NCI-H2081 treated with DMSO at 0.1 percent for 48 hours (cell line): ENCODE results near the gene GAK.

Source experiments
- DNase-seq: peaks from one replicate; lab custom pipeline; 2025; lab: John Stamatoyannopoulos, UW

GAK gene

GRCh38 chr4:907691-908425 lies 24.3 kb downstream of the GAK start:
- no peak for DNase-seq

GRCh38 chr4:907103-907400 lies 25.1 kb downstream of the GAK start:
- no peak for DNase-seq

GRCh38 chr4:906339-907102 lies 25.6 kb downstream of the GAK start:
- DNase-seq = no peak

GRCh38 chr4:905485-906338 lies 26.4 kb downstream of the GAK start:
- DNase-seq = no peak

GRCh38 chr4:903066-904046 lies 28.8 kb downstream of the GAK start:
- DNase-seq = no peak

DNA sequence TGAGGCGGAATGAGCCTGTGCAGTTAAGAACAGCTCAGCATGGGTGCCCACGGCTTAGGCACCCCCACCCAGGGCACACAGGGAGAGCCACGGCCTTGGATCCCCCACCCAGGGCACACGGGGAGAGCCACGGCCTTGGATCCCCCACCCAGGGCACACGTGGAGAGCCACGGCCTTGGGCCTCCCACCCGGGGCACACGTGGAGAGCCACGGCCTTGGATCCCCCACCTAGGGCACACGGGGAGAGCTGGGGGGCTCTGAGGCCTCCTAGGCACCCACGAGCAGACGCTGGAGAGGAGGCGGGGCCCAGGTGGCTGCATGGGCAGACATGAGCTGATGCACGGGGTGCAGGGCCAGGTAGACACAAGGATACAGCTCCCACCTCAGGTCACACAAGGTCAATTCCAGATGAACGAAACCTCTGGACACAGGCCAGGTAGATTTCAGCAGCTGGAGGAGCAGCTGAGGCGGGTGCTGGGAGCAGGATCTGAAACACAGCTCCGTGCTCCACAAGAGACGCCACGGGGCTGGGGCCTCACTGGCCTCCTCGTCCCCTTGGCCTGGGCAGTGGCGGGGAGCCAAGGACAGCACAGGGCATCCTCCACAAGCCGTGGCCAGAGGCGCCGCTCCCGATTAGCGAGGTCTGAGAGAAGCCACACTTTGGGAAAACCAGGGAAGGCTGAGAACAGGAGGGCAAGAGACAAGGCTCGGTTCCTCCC lies 30.8 kb downstream of the GAK start:
- no peak for DNase-seq

DNA sequence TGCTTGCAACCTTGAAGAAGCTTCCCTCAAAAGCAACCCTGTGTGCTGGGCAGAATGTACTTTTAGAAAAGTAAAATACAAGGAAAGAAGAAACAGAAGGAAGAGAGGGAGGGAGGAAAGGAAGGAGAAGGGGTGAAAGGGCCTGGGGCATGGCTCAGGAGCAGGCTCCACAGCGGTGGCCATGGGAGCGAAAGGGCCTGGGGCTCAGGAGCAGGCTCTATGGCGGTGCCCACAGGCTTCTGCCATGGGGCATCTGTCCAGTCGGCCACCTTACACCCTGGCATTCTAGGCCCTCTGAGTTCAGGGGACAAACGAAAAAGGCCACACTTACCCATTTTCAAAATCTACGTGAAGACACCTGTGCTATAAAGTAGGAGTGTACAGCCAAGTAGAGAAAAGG lies 31.4 kb downstream of the GAK start:
- DNase-seq = no peak

GRCh38 chr4:900073-900472 lies 32.0 kb downstream of the GAK start:
- DNase-seq = no peak

GRCh38 chr4:899556-899906 lies 32.6 kb downstream of the GAK start:
- DNase-seq = no peak

DNA sequence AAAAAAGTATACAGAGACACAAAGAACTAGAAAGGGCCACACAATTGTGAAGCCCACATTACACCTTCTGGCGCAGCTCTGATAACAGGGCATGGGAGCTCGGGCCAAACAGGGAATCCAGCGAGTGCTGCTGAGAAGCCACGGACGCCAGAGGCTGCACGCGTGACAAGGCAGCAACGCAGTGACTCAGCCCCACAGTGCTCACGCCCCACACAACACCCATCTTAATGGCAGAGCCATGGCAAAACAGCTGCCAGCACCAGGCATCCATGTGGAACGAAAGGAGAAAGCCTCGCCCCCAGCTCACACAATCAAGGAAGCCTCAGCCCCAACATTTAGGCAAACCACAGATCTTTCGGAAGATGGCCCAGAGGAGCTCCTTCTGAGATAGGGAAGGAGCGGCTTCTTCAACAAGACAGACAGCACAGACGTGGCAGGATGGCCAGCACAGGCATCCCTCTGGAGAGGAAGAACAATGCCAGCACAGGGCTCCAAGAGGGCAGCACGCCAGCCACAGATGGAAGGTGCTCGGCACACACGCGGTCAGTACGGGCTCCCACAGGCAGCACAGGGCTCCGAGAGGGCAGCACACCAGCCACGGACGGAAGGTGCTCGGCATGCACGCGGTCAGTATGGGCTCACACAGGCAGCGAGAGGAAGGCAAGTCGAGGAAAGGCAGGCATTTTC lies 33.1 kb downstream of the GAK start:
- DNase-seq = no peak

- no peak for DNase-seq
These were observed 34.0 kb downstream of the GAK start for GRCh38 chr4:898123-898522.

DNA sequence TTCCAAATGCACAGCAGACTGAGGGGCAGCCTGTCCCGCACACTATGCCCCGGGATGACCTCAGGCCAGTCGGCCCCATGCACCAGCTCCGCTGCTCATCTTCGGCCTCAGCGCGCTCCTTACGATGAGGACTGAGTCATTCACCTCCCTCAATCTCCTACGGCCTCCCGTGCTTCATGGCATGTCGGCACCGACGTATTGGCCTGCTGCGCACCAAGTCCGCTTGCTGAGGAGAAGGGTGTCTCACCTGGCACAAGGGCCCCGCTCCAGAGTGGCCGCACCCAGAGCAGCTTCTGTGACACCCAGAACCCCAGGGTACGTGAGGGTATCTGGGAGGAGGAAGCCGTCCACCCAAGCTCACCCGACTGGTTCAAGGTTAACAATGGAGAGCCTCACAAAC lies 35.5 kb downstream of the GAK start:
- DNase-seq = no peak

DNA sequence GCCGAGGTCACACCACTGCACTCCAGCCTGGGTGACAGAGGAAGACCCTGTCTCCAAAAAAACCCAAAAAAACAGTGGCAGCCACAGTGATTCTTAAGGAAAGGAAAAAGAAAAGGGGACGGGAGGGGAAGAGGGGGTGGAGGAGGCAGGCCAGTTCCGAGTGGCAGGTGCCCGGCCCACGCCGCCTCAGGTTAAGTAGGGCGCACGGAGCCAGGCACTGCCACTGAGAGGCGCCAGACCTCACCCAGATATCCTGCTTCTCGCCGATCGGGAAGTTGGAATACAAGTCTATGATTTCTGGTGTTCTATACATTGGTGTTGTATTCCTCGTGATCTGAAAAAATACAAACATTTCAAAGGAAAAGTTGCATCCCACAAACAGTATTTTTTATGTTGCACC lies 35.9 kb downstream of the GAK start:
- DNase-seq = no peak

- DNase-seq = no peak
These were observed 36.5 kb downstream of the GAK start for GRCh38 chr4:895596-895995.

DNA sequence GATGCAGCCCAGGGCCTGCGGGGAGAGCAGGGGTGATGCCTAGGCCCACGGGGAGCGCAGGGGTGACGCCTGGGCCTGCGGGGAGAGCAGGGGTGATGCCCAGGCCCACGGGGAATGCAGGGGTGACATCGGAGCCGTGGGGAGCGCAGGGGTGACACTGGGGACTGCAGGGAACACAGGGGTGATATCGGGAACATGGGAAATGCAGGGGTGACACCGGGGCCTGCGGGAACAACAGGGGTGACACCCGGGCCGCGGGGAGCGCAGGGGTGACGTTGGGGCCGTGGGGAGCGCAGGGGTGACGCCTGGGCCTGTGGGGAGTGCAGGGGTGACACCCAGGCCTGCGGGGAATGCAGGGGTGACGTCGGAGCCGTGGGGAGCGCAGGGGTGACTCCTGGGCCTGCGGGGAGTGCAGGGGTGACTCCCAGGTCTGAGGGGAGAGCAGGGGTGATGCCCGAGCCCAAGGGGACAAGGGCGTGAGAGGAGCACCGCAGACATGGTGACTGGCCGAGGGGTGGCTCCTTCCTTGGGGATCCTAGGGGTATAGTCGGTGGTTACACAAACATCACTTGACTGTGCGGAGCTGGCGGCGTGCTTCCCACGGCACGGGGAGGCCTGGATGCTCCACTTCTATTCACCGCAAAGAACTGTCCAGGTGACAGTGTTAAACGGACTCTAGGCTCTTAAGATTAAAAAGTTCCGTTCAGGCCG lies 38.0 kb downstream of the GAK start:
- no peak for DNase-seq

- no peak for DNase-seq
These were observed 38.7 kb downstream of the GAK start for GRCh38 chr4:893276-893994.

DNA sequence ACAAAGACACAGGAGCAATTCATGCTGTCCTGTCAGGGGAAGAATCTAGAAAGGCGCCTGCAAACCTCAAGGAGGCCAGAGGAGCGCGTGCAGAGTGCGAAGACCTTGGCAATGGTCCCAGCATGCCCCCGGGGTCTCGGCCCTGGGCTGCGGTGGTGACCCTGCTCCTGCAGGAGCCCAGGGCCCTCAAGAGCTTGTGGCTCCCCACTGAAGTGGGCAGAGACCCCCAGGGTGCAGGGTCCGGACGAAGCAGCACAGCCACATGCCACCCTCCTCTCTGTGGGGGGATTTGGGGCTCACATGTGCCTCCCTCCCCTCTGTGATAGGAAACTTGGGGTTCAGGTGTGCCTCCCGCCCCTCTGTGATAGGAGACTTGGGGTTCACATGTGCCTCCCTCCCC lies 39.3 kb downstream of the GAK start:
- no peak for DNase-seq

DNA sequence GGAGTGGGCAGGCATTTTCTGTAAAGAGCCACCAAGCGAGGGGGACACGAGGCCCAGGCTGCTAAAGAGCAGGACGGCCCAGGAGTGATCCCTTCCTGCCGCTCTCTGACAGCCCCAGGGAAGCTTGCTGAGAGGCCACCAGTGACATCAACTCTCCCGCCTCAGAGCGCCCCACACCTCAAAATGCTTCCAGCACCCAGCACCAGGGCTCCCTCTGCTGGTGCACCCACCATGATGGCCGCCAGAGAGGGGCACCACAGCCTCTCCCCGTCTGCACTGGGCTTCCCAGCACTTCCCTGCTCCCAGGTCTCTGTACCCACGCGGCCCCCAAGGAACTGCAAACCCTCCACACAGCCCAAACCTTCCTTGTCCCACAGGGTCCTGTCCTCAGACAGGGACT lies 40.4 kb downstream of the GAK start:
- no peak for DNase-seq

DNA sequence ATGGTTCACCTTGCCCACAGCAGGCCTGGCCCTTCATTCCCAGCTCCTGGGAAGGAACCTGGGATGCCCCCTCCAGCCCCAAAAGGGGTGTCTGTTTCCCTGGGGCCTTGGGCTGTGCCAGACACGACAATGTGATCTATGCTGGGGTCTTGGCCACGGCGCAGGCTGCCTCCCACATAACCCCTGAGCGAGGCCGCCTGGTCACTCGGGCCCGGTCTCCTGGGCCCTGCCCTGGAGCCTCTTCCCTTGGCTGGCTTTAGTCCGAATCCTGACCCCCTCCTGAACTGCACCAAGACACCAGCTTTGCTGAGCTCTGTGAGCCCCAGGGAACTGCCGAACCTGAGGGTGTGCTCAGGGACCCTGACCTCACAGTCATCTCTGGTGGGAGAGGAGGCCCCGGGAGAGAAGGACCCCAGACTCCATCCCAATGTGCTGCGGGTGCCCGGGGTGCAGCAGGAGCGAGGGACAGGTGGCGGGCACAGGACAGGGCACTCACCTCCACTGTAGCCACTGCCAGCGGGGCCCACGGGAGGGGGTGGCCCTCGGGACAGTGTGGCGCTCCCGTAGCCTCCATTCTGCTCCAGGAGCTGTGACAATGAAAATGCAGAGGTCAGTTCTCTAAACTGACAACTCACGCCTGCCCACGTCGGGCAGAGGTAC lies 42.0 kb downstream of the GAK start:
- DNase-seq = no peak
